GM23338 (cell line): ENCODE results near the gene CECR2. TPM values are rescaled to one million over a fixed set of nuclear protein-coding genes. Genes with fewer than 3 reads are reported as not detected.
A peak's percentile ranks its signal among the peaks of the same experiment; 100 is the strongest.

Experiments
- ATAC-seq: fragments of 200-7000 bp; cut with Tn5 transposase; 3 replicates; pipeline ENCODE4 v1.9.1; 2020
- DNase-seq: peaks from one replicate; pipeline ENCODE4 v3.0.0-alpha.2; 2015; ENCODE audit warnings: low spot score
- H2AFZ ChIP-seq: fragments of 200-600 bp; sonication (generic); 2 replicates; pipeline ENCODE4 v1.8.0; 2016; ENCODE audit warnings: antibody characterized with exemption, mild to moderate bottlenecking, moderate library complexity
- H3F3A ChIP-seq: fragments of 200-600 bp; sonication (generic); replicated peaks from 2 replicates; pipeline ENCODE4 v1.8.0; 2017; ENCODE audit warnings: antibody characterized with exemption, mixed run types, low read depth
- H3K27ac ChIP-seq: fragments of 200-600 bp; sonication (generic); 2 replicates; pipeline ENCODE4 v1.6.1; 2016; ENCODE audit warnings: low read depth
- H3K27me3 ChIP-seq: fragments of 200-600 bp; sonication (generic); 2 replicates; pipeline ENCODE4 v1.8.0; 2016; ENCODE audit warnings: mild to moderate bottlenecking, mixed run types, moderate library complexity; ENCODE audit not compliant: insufficient read depth
- H3K36me3 ChIP-seq: fragments of 200-600 bp; sonication (generic); 2 replicates; pipeline ENCODE4 v1.8.0; 2016; ENCODE audit warnings: mild to moderate bottlenecking; ENCODE audit not compliant: insufficient read depth
- H3K4me1 ChIP-seq: fragments of 200-600 bp; sonication (generic); 2 replicates; pipeline ENCODE4 v1.8.0; 2016; ENCODE audit warnings: mild to moderate bottlenecking, moderate library complexity; ENCODE audit not compliant: insufficient read depth
- H3K4me2 ChIP-seq: fragments of 200-600 bp; sonication (generic); 2 replicates; pipeline ENCODE4 v1.7.1; 2017; ENCODE audit warnings: mixed run types
- H3K4me3 ChIP-seq: fragments of 200-600 bp; sonication (generic); 2 replicates; pipeline ENCODE4 v1.6.1; 2016; ENCODE audit warnings: mixed run types
- H3K79me2 ChIP-seq: fragments of 200-600 bp; sonication (generic); replicated peaks from 2 replicates; pipeline ENCODE4 v1.8.0; 2017; ENCODE audit warnings: mild to moderate bottlenecking; ENCODE audit not compliant: insufficient read depth
- H3K9me2 ChIP-seq: fragments of 200-600 bp; sonication (generic); 2 replicates; pipeline ENCODE4 v1.8.0; 2017; ENCODE audit not compliant: insufficient read depth
- H4K20me1 ChIP-seq: fragments of 200-600 bp; sonication (generic); replicated peaks from 2 replicates; pipeline ENCODE4 v1.8.0; 2017; ENCODE audit warnings: mild to moderate bottlenecking; ENCODE audit not compliant: insufficient read depth
- H3K27ac Mint-ChIP-seq: 2 replicates; pipeline ENCODE4 v1.8.0; 2020; ENCODE audit warnings: inconsistent platforms, mild to moderate bottlenecking, moderate library complexity, mixed read lengths
- H3K27me3 Mint-ChIP-seq: 3 replicates; pipeline ENCODE4 v1.8.0; 2022; ENCODE audit warnings: low read depth, mild to moderate bottlenecking, moderate library complexity, mixed read lengths, inconsistent platforms; ENCODE audit not compliant: insufficient read depth, poor library complexity
- H3K36me3 Mint-ChIP-seq: 3 replicates; pipeline ENCODE4 v1.8.0; 2021; ENCODE audit warnings: low read depth, mild to moderate bottlenecking, inconsistent platforms, moderate library complexity, mixed read lengths
- H3K4me1 Mint-ChIP-seq: 3 replicates; pipeline ENCODE4 v1.8.0; 2020; ENCODE audit warnings: mild to moderate bottlenecking, inconsistent platforms, mixed read lengths
- H3K4me3 Mint-ChIP-seq: 3 replicates; pipeline ENCODE4 v1.8.0; 2021; ENCODE audit warnings: moderate library complexity, mild to moderate bottlenecking, inconsistent platforms, mixed read lengths
- H3K9me3 Mint-ChIP-seq: 3 replicates; pipeline ENCODE4 v1.8.0; 2020; ENCODE audit warnings: moderate library complexity, mild to moderate bottlenecking, inconsistent platforms, mixed read lengths
- CREB1 ChIP-seq: fragments of 250-450 bp; sonication (Bioruptor Pico); IDR thresholded peaks from 2 replicates; pipeline ENCODE4 v1.5.0; 2020; ENCODE audit warnings: low read depth, mild to moderate bottlenecking, moderate library complexity
- EZH2 ChIP-seq: fragments of 200-600 bp; sonication (generic); IDR thresholded peaks from one replicate; pipeline ENCODE4 v1.8.0; 2017; ENCODE audit warnings: antibody characterized with exemption, mild to moderate bottlenecking, low read depth; ENCODE audit not compliant: unreplicated experiment
- EZH2phosphoT487 ChIP-seq: fragments of 200-600 bp; sonication (generic); IDR thresholded peaks from one replicate; pipeline ENCODE4 v1.8.1; 2018; ENCODE audit warnings: antibody characterized with exemption; ENCODE audit not compliant: unreplicated experiment
- JUNB ChIP-seq: IDR thresholded peaks from one replicate; pipeline ENCODE4 v1.6.1; 2016; ENCODE audit warnings: antibody characterized with exemption; ENCODE audit not compliant: unreplicated experiment
- NANOG ChIP-seq: IDR thresholded peaks from 2 replicates; pipeline ENCODE4 v1.6.1; 2016; ENCODE audit warnings: antibody characterized with exemption, borderline replicate concordance
- POLR2AphosphoS5 ChIP-seq: IDR thresholded peaks from 2 replicates; pipeline ENCODE4 v1.6.1; 2016; ENCODE audit warnings: antibody characterized with exemption, low read depth
- STAT1 ChIP-seq: IDR thresholded peaks from one replicate; pipeline ENCODE4 v1.6.1; 2016; ENCODE audit warnings: antibody characterized with exemption; ENCODE audit not compliant: unreplicated experiment
- ZNF114 ChIP-seq: fragments of 250-450 bp; sonication (Bioruptor Pico); IDR thresholded peaks from 2 replicates; pipeline ENCODE4 v1.5.0; 2020; ENCODE audit warnings: mild to moderate bottlenecking, moderate library complexity
- ZNF331 ChIP-seq: fragments of 250-450 bp; sonication (Bioruptor Pico); IDR thresholded peaks from 2 replicates; pipeline ENCODE4 v1.5.0; 2020; ENCODE audit warnings: low read depth, mild to moderate bottlenecking, moderate library complexity
- ZNF462 ChIP-seq: fragments of 250-450 bp; sonication (Bioruptor Pico); IDR thresholded peaks from 2 replicates; pipeline ENCODE4 v1.5.0; 2020; ENCODE audit warnings: mild to moderate bottlenecking, moderate library complexity
- polyA plus RNA-seq: library from polyadenylated mRNA; unstranded; fragments of >200 nt; fragmentation: Nextera tagmentation; extraction: Ambion mirVana; gene quantifications from 2 replicates; pipeline ENCODE4 v1.2.1, GENCODE V29; 2016
- total RNA-seq: library from RNA; depleted of rRNA; stranded (reverse); fragments of >200 nt; shearing (Covaris generic); gene quantifications from 2 replicates; pipeline ENCODE4 v1.2.3, GENCODE V29; 2014
- TF ChIP-seq, protein P1 (sequence below): IDR thresholded peaks from 2 replicates; pipeline ENCODE4 v1.6.1; 2016; ENCODE audit warnings: antibody characterized with exemption
- TF ChIP-seq, protein P2 (sequence below), 2 experiments: fragments of 200-600 bp in 1 of 2; sonication (generic) in 1 of 2; conservative IDR thresholded peaks; 2 replicates each; pipeline versions ENCODE4 v1.5.1 to v1.6.1; 2016 to 2017; ENCODE audit warnings: antibody characterized with exemption in 2 of 2, low read depth in 2 of 2, mild to moderate bottlenecking in 2 of 2, moderate library complexity in 1 of 2
- TF ChIP-seq, protein P3 (sequence below): IDR thresholded peaks from one replicate; pipeline ENCODE4 v1.6.1; 2018; ENCODE audit warnings: antibody characterized with exemption; ENCODE audit not compliant: unreplicated experiment

CECR2 gene
- total and polyA plus RNA-seq, 2 experiments from 2014 or later = 18.4 to 110 TPM

- TF ChIP-seq NANOG (no peak), ZNF331 (no peak), JUNB (no peak), EZH2 (no peak), CREB1 (CRISPR knock-in tag) (no peak), ZNF114 (no peak), ZNF462 (no peak), STAT1 (no peak), POLR2AphosphoS5 (no peak), EZH2phosphoT487 (no peak)
- TF ChIP-seq, protein P1, sequence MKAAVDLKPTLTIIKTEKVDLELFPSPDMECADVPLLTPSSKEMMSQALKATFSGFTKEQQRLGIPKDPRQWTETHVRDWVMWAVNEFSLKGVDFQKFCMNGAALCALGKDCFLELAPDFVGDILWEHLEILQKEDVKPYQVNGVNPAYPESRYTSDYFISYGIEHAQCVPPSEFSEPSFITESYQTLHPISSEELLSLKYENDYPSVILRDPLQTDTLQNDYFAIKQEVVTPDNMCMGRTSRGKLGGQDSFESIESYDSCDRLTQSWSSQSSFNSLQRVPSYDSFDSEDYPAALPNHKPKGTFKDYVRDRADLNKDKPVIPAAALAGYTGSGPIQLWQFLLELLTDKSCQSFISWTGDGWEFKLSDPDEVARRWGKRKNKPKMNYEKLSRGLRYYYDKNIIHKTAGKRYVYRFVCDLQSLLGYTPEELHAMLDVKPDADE = no peak
- TF ChIP-seq, protein P2, sequence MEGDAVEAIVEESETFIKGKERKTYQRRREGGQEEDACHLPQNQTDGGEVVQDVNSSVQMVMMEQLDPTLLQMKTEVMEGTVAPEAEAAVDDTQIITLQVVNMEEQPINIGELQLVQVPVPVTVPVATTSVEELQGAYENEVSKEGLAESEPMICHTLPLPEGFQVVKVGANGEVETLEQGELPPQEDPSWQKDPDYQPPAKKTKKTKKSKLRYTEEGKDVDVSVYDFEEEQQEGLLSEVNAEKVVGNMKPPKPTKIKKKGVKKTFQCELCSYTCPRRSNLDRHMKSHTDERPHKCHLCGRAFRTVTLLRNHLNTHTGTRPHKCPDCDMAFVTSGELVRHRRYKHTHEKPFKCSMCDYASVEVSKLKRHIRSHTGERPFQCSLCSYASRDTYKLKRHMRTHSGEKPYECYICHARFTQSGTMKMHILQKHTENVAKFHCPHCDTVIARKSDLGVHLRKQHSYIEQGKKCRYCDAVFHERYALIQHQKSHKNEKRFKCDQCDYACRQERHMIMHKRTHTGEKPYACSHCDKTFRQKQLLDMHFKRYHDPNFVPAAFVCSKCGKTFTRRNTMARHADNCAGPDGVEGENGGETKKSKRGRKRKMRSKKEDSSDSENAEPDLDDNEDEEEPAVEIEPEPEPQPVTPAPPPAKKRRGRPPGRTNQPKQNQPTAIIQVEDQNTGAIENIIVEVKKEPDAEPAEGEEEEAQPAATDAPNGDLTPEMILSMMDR (conservative IDR thresholded peaks at IDR 0.05; ENCODE audit: low read depth in 2 of 2) = no peak
- TF ChIP-seq, protein P3, sequence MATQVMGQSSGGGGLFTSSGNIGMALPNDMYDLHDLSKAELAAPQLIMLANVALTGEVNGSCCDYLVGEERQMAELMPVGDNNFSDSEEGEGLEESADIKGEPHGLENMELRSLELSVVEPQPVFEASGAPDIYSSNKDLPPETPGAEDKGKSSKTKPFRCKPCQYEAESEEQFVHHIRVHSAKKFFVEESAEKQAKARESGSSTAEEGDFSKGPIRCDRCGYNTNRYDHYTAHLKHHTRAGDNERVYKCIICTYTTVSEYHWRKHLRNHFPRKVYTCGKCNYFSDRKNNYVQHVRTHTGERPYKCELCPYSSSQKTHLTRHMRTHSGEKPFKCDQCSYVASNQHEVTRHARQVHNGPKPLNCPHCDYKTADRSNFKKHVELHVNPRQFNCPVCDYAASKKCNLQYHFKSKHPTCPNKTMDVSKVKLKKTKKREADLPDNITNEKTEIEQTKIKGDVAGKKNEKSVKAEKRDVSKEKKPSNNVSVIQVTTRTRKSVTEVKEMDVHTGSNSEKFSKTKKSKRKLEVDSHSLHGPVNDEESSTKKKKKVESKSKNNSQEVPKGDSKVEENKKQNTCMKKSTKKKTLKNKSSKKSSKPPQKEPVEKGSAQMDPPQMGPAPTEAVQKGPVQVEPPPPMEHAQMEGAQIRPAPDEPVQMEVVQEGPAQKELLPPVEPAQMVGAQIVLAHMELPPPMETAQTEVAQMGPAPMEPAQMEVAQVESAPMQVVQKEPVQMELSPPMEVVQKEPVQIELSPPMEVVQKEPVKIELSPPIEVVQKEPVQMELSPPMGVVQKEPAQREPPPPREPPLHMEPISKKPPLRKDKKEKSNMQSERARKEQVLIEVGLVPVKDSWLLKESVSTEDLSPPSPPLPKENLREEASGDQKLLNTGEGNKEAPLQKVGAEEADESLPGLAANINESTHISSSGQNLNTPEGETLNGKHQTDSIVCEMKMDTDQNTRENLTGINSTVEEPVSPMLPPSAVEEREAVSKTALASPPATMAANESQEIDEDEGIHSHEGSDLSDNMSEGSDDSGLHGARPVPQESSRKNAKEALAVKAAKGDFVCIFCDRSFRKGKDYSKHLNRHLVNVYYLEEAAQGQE = no peak
- Histone ChIP-seq H3K79me2 (no peaks in the 10 kb centered on the region), H3K4me1 (no peaks in the 10 kb centered on the region), H4K20me1 (no peaks in the 10 kb centered on the region), H3K4me3 (no peak overlapping the region), H2AFZ (peak overlapping the region; percentile 56), H3K27ac (no peak overlapping the region), H3K36me3 (no peaks in the 10 kb centered on the region), H3F3A (peaks cover 7% of the 10 kb centered on the region; the same call in 1 of the 2 replicates), H3K9me2 (no peaks in the 10 kb centered on the region), H3K27me3 (no peaks in the 10 kb centered on the region), H3K4me2 (no peak overlapping the region)
- no peak for ATAC-seq
- no peak overlapping the region for H3K4me3 Mint-ChIP-seq
- H3K4me1 Mint-ChIP-seq = no peaks in the 10 kb centered on the region
- H3K9me3 Mint-ChIP-seq = no peaks in the 10 kb centered on the region
- H3K27me3 Mint-ChIP-seq = no peaks in the 10 kb centered on the region
- no peak overlapping the region for H3K27ac Mint-ChIP-seq
- no peaks in the 10 kb centered on the region for H3K36me3 Mint-ChIP-seq
- DNase-seq = no peak
Measured at GRCh38 chr22:17347724-17348123, 21.5 kb upstream of the CECR2 start.
